Adrenal gland (tissue), 5 donors: ENCODE results near the gene PKD1.
"Not testable (repeated sequence)": the region's sequence is repeated elsewhere in the genome, so short reads cannot be mapped to it uniquely, and the experiment has no call there.

Source experiments
- CTCF ChIP-seq, 6 experiments: fragments of 450-650 bp in 4 of 6; fragments of 200-600 bp in 2 of 6; sonication (generic) in 1 of 6; IDR thresholded peaks; 1 replicate in 5 of 6; 2 replicates in 1 of 6; pipeline versions ENCODE4 v1.5.1 to v1.8.0; 2016 to 2021; ENCODE audit warnings: antibody characterized with exemption in 6 of 6, mild to moderate bottlenecking in 2 of 6, moderate library complexity in 1 of 6
- POLR2A ChIP-seq, 2 donors: fragments of 450-650 bp; IDR thresholded peaks; one replicate each; pipeline ENCODE4 v1.6.1; 2017; ENCODE audit warnings: antibody characterized with exemption in 2 of 2, mild to moderate bottlenecking in 2 of 2, moderate library complexity in 1 of 2
- donor health status: DM: no; HTN: no; CAD: no.

DNA sequence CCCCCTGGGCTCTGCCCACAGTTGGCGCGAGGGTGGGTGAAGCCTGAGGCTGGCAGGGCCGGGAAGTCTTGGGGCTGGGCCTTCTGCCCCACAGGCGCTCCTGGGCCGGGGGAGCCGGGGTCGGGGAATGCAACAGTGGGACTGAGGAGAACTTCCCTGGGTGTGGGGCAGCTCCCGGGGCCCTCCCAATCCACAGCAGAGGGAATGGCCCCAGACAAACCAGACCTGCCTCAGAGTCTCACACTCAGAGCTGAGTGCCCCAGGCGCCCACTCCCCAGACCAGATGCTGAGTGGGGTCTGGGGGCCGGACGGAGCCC lies 11.4 kb downstream of the PKD1 start:
- not testable (repeated sequence) for TF ChIP-seq CTCF, POLR2A (IDR thresholded peaks at IDR 0.05)
